A549 (cell line): ENCODE results near the gene ZBTB49.

Source experiments
- BCL3 ChIP-seq: fragments of >200 bp; sonication (Bioruptor Twin); formaldehyde crosslinking; IDR thresholded peaks from 3 replicates; pipeline ENCODE4 v1.6.1; 2016
- FOSB ChIP-seq: fragments of 250-450 bp; sonication (Bioruptor Pico); IDR thresholded peaks from 2 replicates; pipeline ENCODE4 v1.5.0; 2020; ENCODE audit warnings: mild to moderate bottlenecking, moderate library complexity
- NR3C1 ChIP-seq: fragments of >200 bp; sonication (Bioruptor Twin); formaldehyde crosslinking; IDR thresholded peaks from 3 replicates; pipeline ENCODE4 v1.6.1; 2017
- PBX3 ChIP-seq: IDR thresholded peaks from 2 replicates; pipeline ENCODE4 v1.6.1; 2012
- PHF8 ChIP-seq: fragments of 200-600 bp; sonication (generic); IDR thresholded peaks from 2 replicates; pipeline ENCODE4 v1.6.1; 2016; ENCODE audit warnings: low read depth, mild to moderate bottlenecking, antibody characterized with exemption, moderate library complexity, borderline replicate concordance
- POLR2A ChIP-seq: IDR thresholded peaks from 2 replicates; pipeline ENCODE4 v1.6.1; 2012; ENCODE audit warnings: mild to moderate bottlenecking, low read length
- RAD21 ChIP-seq, 2 experiments: fragments of >200 bp in 1 of 2; sonication (Bioruptor Twin) in 1 of 2; formaldehyde crosslinking in 1 of 2; IDR thresholded peaks in 1 of 2; conservative IDR thresholded peaks in 1 of 2; 2 replicates in 1 of 2; 3 replicates in 1 of 2; pipeline ENCODE4 v1.6.1; 2012 to 2018; ENCODE audit warnings: inconsistent platforms in 1 of 2
- RFX5 ChIP-seq: fragments of 450-650 bp; IDR thresholded peaks from 2 replicates; pipeline ENCODE4 v1.7.1; 2014; ENCODE audit warnings: antibody characterized with exemption, mild to moderate bottlenecking, moderate library complexity
- SMC3 ChIP-seq: fragments of >200 bp; sonication (Bioruptor Twin); formaldehyde crosslinking; IDR thresholded peaks from 3 replicates; pipeline ENCODE4 v1.6.1; 2018; ENCODE audit warnings: inconsistent platforms
- ZFP36 ChIP-seq: fragments of 450-650 bp; IDR thresholded peaks from 2 replicates; pipeline ENCODE4 v1.6.1; 2014; ENCODE audit warnings: borderline replicate concordance; ENCODE audit not compliant: partially characterized antibody
- TF ChIP-seq, protein P1 (sequence below): fragments of >200 bp; sonication (Bioruptor Twin); formaldehyde crosslinking; IDR thresholded peaks from 3 replicates; pipeline ENCODE4 v1.5.1; 2016
- TF ChIP-seq, protein P2 (sequence below): fragments of >200 bp; sonication (Bioruptor Twin); formaldehyde crosslinking; IDR thresholded peaks from 2 replicates; pipeline ENCODE4 v1.6.1; 2016

GRCh38 chr4:4343038-4343437, 53.0 kb downstream of the ZBTB49 start:
- TF ChIP-seq, protein P1, sequence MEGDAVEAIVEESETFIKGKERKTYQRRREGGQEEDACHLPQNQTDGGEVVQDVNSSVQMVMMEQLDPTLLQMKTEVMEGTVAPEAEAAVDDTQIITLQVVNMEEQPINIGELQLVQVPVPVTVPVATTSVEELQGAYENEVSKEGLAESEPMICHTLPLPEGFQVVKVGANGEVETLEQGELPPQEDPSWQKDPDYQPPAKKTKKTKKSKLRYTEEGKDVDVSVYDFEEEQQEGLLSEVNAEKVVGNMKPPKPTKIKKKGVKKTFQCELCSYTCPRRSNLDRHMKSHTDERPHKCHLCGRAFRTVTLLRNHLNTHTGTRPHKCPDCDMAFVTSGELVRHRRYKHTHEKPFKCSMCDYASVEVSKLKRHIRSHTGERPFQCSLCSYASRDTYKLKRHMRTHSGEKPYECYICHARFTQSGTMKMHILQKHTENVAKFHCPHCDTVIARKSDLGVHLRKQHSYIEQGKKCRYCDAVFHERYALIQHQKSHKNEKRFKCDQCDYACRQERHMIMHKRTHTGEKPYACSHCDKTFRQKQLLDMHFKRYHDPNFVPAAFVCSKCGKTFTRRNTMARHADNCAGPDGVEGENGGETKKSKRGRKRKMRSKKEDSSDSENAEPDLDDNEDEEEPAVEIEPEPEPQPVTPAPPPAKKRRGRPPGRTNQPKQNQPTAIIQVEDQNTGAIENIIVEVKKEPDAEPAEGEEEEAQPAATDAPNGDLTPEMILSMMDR, result no peak
- no peak for TF ChIP-seq ZFP36
- TF ChIP-seq SMC3, result no peak
- TF ChIP-seq FOSB (CRISPR knock-in tag), result no peak
- TF ChIP-seq PHF8, result no peak
- TF ChIP-seq RFX5, result no peak
- TF ChIP-seq RAD21 (conservative IDR thresholded peaks at IDR 0.05 in 1 of 2, IDR thresholded peaks at IDR 0.05 in 1 of 2), result no peak
- TF ChIP-seq POLR2A, result no peak
- TF ChIP-seq PBX3, result no peak
- TF ChIP-seq, protein P2, sequence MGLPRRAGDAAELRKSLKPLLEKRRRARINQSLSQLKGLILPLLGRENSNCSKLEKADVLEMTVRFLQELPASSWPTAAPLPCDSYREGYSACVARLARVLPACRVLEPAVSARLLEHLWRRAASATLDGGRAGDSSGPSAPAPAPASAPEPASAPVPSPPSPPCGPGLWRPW, result no peak
- TF ChIP-seq NR3C1, result no peak
- TF ChIP-seq BCL3, result no peak
